Measurements from ENCODE around the gene UBE2N. TPM values are rescaled to one million over a fixed set of nuclear protein-coding genes. Genes with fewer than 3 reads are reported as not detected.

The UBE2N gene
- total and polyA plus RNA-seq, 2 donors (not counting 3 experiments of a cell fraction or from before 2014, with no cell fraction given), result 59.2 to 125 TPM

- dilution Hi-C loops (cut with MboI; ENCODE audit: extremely low pct_ligation_motif_present, low sequenced_read_pairs) (no loop called here), intact Hi-C loops (cut with micrococcal nuclease) (loop anchor here (10.0 kb wide), 1 partner anchor 851 kb away; no protein-coding TSS in a partner anchor)
- no peaks in the 10 kb centered on the region for H3K36me3 ChIP-seq (ENCODE audit: control insufficient read depth in 2 of 2, extremely low read depth in 1 of 2, insufficient read depth in 2 of 2, low read length in 2 of 2)
- no peak for FAIRE-seq
- no peak overlapping the region for H3K4me3 ChIP-seq (replicated peaks in 1 of 3; ENCODE audit: insufficient read depth in 1 of 3, low read depth in 1 of 3, low read length in 3 of 3)
- H3K9me3 ChIP-seq (replicated peaks; ENCODE audit: control insufficient read depth, insufficient read depth, low read length), result no peaks in the 10 kb centered on the region
- BruUV-seq (replicated peaks), result no TSS peak
- POLR2A ChIA-PET, result interaction anchor here (0.7 kb wide), 1 partner anchor 17 kb away, joined by 7 read pairs; no protein-coding TSS in a partner anchor
- H4K20me1 ChIP-seq (replicated peaks; ENCODE audit: control insufficient read depth, extremely low read depth, insufficient read depth, low read length), result peaks cover 17% of the 10 kb centered on the region
- no peaks in the 10 kb centered on the region for H3K27me3 ChIP-seq (ENCODE audit: control insufficient read depth in 2 of 2, insufficient read depth in 2 of 2, low read length in 2 of 2)
- DNase-seq (ENCODE audit: low read depth, low spot score), result peak; percentile 13
- peaks cover 98% of the 10 kb centered on the region for H3K79me2 ChIP-seq (ENCODE audit: control insufficient read depth, insufficient read depth, low read length)
- no peak overlapping the region for H3K9ac ChIP-seq (replicated peaks; ENCODE audit: extremely low read depth, insufficient read depth, low read length)
- no peak for TF ChIP-seq JUN (IDR thresholded peaks at IDR 0.05; ENCODE audit: borderline replicate concordance, insufficient read depth, insufficient read length, low read depth)
- TF ChIP-seq FOS (IDR thresholded peaks at IDR 0.05; ENCODE audit: borderline replicate concordance, insufficient read depth, low read length), result no peak
- TF ChIP-seq GATA2 (IDR thresholded peaks at IDR 0.05; ENCODE audit: insufficient read depth, insufficient read length, low read depth, low read length), result no peak
- CTCF ChIA-PET, result interaction anchor here (0.6 to 1.8 kb wide), 5 partner anchors 11 to 676 kb away, joined by 3 to 6 read pairs (median 3); partner anchors contain the start of gene MRPL42
- no peak overlapping the region for H3K27ac ChIP-seq (ENCODE audit: insufficient read depth, low read depth, low read length)
- peaks cover 2% of the 10 kb centered on the region for H3K9me1 ChIP-seq (replicated peaks; ENCODE audit: control insufficient read depth, extremely low read depth, insufficient read depth, low read length)
- peaks cover 2% of the 10 kb centered on the region for H3K4me1 ChIP-seq (ENCODE audit: control insufficient read depth, extremely low read depth, insufficient read depth, low read length)
- no peak overlapping the region for H2AFZ ChIP-seq (ENCODE audit: low read depth, low read length)
- no peak overlapping the region for H3K4me2 ChIP-seq (ENCODE audit: insufficient read depth, low read length)
Measured at GRCh38 chr12:93425736-93426411, 15.9 kb downstream of the UBE2N start.

DNA sequence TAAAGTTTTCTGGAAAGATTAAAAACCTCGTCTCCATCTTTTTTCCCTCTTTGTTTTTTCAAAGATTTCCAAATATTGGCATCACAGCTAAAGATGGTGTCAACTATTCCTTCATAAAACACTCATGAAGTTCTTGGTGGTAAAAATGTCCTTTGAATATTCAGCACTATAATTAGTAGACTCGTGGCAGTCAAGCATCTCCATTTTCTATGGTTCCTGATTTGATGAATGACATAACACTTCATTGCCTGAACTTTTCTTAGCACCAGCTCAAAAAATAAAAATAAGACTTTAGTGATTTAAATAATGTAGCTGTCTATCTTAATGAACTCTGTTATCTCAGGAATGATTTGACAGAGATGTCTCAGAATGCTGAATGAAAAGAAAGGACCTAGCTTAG, 19.7 kb downstream of the UBE2N start:
- no TSS peak for BruUV-seq (replicated peaks)
- H3K27me3 ChIP-seq (ENCODE audit: control insufficient read depth in 2 of 2, insufficient read depth in 2 of 2, low read length in 2 of 2), result no peaks in the 10 kb centered on the region
- POLR2A ChIA-PET, result no interaction called here
- dilution Hi-C loops (cut with MboI; ENCODE audit: extremely low pct_ligation_motif_present, low sequenced_read_pairs), result no loop called here
- H3K79me2 ChIP-seq (ENCODE audit: control insufficient read depth, insufficient read depth, low read length), result peaks cover 98% of the 10 kb centered on the region
- H2AFZ ChIP-seq (ENCODE audit: low read depth, low read length), result no peak overlapping the region
- H3K9me1 ChIP-seq (replicated peaks; ENCODE audit: control insufficient read depth, extremely low read depth, insufficient read depth, low read length), result peaks cover 2% of the 10 kb centered on the region
- no peak overlapping the region for H3K27ac ChIP-seq (ENCODE audit: insufficient read depth, low read depth, low read length)
- H3K9ac ChIP-seq (replicated peaks; ENCODE audit: extremely low read depth, insufficient read depth, low read length), result no peak overlapping the region
- H3K4me2 ChIP-seq (ENCODE audit: insufficient read depth, low read length), result no peak overlapping the region
- no peak for TF ChIP-seq MYC (IDR thresholded peaks at IDR 0.05; ENCODE audit: low read depth, low read length)
- TF ChIP-seq, protein P1, sequence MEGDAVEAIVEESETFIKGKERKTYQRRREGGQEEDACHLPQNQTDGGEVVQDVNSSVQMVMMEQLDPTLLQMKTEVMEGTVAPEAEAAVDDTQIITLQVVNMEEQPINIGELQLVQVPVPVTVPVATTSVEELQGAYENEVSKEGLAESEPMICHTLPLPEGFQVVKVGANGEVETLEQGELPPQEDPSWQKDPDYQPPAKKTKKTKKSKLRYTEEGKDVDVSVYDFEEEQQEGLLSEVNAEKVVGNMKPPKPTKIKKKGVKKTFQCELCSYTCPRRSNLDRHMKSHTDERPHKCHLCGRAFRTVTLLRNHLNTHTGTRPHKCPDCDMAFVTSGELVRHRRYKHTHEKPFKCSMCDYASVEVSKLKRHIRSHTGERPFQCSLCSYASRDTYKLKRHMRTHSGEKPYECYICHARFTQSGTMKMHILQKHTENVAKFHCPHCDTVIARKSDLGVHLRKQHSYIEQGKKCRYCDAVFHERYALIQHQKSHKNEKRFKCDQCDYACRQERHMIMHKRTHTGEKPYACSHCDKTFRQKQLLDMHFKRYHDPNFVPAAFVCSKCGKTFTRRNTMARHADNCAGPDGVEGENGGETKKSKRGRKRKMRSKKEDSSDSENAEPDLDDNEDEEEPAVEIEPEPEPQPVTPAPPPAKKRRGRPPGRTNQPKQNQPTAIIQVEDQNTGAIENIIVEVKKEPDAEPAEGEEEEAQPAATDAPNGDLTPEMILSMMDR (IDR thresholded peaks at IDR 0.05; ENCODE audit: extremely low read depth in 1 of 2, insufficient read depth in 1 of 2, low read depth in 1 of 2, low read length in 2 of 2), result no peak
- no peak for TF ChIP-seq POLR2A (IDR thresholded peaks at IDR 0.05; ENCODE audit: low read depth, low read length)
- no peak for TF ChIP-seq POLR2AphosphoS5 (IDR thresholded peaks at IDR 0.05; ENCODE audit: insufficient read depth, low read depth, low read length)
- no peak for TF ChIP-seq GATA2 (IDR thresholded peaks at IDR 0.05; ENCODE audit: insufficient read depth, insufficient read length, low read depth, low read length)
- TF ChIP-seq FOS (IDR thresholded peaks at IDR 0.05; ENCODE audit: borderline replicate concordance, insufficient read depth, low read length), result no peak
- H3K9me3 ChIP-seq (replicated peaks; ENCODE audit: control insufficient read depth, insufficient read depth, low read length), result no peaks in the 10 kb centered on the region
- H3K4me3 ChIP-seq (replicated peaks in 1 of 3; ENCODE audit: insufficient read depth in 1 of 3, low read depth in 1 of 3, low read length in 3 of 3), result no peak overlapping the region
- CTCF ChIA-PET, result interaction anchor here (0.7 to 6.2 kb wide), 7 partner anchors 13 to 705 kb away, joined by 3 to 109 read pairs (median 3); no protein-coding TSS in a partner anchor
- FAIRE-seq (no peak), DNase-seq (ENCODE audit: low read depth, low spot score) (no peak)
- intact Hi-C loops (cut with micrococcal nuclease), result loop anchor here (10.0 kb wide), 1 partner anchor 847 kb away; no protein-coding TSS in a partner anchor
- no peaks in the 10 kb centered on the region for H3K36me3 ChIP-seq (ENCODE audit: control insufficient read depth in 2 of 2, extremely low read depth in 1 of 2, insufficient read depth in 2 of 2, low read length in 2 of 2)
- peaks cover 13% of the 10 kb centered on the region for H4K20me1 ChIP-seq (replicated peaks; ENCODE audit: control insufficient read depth, extremely low read depth, insufficient read depth, low read length)
- peaks cover 4% of the 10 kb centered on the region for H3K4me1 ChIP-seq (ENCODE audit: control insufficient read depth, extremely low read depth, insufficient read depth, low read length)

All from endothelial cell of umbilical vein (primary cell).